GM19043 (cell line): ENCODE data around the gene TEX264.
"Not testable (repeated sequence)": the region's sequence is repeated elsewhere in the genome, so short reads cannot be mapped to it uniquely, and the experiment has no call there.

Source experiments
- ATAC-seq: cut with Tn5 transposase; IDR thresholded peaks from one replicate; pipeline ENCODE4 v1.9.1; 2021; ENCODE audit warnings: low read depth; ENCODE audit not compliant: unreplicated experiment

Gene TEX264, protein sequence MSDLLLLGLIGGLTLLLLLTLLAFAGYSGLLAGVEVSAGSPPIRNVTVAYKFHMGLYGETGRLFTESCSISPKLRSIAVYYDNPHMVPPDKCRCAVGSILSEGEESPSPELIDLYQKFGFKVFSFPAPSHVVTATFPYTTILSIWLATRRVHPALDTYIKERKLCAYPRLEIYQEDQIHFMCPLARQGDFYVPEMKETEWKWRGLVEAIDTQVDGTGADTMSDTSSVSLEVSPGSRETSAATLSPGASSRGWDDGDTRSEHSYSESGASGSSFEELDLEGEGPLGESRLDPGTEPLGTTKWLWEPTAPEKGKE

GRCh38 chr3:51670823-51671733 lies at the start of gene TEX264:
TEX264 (plus strand) TSS chr3:51671252; CDS start chr3:51674305, 3,053 bp downstream.
- ATAC-seq: peak; percentile 65

- no peak for ATAC-seq
Measured at GRCh38 chr3:51622413-51622812, 48.6 kb upstream of the TEX264 start.

- ATAC-seq: no peak
Measured at GRCh38 chr3:51622868-51623267, 48.2 kb upstream of the TEX264 start.

DNA sequence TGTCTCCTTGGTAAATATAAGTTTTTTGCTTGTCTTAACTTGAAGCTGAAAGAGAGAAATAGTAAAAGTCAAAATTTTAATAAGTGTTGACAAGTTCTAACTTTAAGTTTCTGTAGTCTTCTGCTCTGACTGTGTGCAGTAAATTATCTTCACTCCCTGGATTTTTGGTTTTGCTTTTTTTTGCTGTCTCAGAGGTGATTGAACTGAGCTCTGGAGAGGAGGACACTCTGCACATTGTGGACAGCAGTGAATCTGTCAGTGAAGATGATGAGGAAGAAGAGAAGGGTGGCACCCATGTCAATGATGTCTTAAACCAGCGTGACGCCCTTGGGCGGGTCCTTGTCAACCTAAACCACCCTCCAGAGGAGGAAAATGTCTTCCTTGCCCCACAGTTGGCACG lies 40.5 kb upstream of the TEX264 start:
- no peak for ATAC-seq

- no peak for ATAC-seq
Measured at GRCh38 chr3:51637144-51637940, 33.7 kb upstream of the TEX264 start.

- ATAC-seq: no peak
Measured at GRCh38 chr3:51637941-51638471, 33.0 kb upstream of the TEX264 start.

DNA sequence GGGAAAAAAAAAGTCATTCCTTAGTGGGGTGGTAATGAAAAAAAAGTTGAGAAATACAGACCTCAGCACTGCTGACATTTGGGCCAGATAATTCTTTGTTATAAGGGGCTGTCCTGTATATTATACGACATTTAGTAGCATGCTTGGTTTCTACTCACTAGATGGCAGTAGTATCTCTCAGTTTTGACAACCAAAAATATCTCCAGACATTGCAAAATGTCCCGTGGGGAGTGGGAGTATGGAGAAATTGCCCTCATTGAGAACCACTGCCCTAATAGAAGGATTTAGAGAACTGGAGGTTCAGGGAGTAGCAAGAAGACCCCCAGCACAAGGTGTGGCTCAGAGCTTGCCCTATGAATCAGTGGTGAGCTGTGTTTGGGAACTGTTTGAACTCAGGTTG lies 28.6 kb upstream of the TEX264 start:
- ATAC-seq: no peak

- no peak for ATAC-seq
Measured at GRCh38 chr3:51646091-51646490, 25.0 kb upstream of the TEX264 start.

DNA sequence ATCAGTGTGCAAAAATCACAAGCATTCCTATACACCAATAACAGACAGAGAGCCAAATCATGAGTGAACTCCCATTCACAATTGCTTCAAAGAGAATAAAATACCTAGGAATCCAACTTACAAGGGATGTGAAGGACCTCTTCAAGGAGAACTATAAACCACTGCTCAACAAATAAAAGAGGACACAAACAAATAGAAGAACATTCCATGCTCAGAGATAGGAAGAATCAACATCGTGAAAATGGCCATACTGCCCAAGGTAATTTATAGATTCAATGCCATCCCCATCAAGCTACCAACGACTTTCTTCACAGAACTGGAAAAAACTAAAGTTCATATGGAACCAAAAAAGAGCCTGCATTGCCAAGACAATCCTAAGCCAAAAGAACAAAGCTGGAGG lies 18.9 kb upstream of the TEX264 start:
- ATAC-seq: not testable (repeated sequence)

DNA sequence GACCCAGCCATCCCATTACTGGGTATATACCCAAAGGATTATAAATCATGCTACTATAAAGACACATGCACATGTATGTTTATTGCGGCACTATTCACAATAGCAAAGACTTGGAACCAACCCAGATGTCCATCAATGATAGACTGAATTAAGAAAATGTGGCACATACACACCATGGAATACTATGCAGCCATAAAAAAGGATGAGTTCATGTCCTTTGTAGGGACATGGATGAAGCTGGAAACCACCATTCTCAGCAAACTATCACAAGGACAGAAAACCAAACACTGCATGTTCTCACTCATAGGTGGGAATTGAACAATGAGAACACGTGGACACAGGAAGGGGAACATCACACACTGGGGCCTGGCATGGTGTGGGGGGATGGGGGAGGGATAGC lies 17.6 kb upstream of the TEX264 start:
- not testable (repeated sequence) for ATAC-seq

DNA sequence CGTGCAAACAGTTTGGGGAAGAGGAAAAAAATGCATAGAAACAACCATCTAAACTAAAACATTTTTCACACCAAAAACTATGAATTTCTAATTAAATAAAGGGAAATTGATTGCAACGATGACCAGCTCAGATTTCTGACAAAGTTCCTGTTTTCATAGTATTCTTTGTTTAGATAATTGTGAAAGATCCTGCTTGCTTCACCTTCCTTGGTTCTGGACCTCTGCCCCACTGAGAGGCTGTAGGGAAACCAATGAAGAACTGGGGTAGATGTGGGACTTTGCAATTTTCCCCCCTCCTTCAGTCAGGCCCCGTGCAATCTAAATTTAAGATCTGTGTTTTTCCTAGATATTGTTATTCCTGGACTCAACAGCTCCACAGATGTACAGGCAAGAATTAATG lies 13.8 kb upstream of the TEX264 start:
- ATAC-seq: no peak

- no peak for ATAC-seq
Measured at GRCh38 chr3:51659942-51660341, 11.1 kb upstream of the TEX264 start.

- no peak for ATAC-seq
Measured at GRCh38 chr3:51662456-51662855, 8.6 kb upstream of the TEX264 start.

GRCh38 chr3:51668756-51669155 lies 2.3 kb upstream of the TEX264 start:
- ATAC-seq: no peak

DNA sequence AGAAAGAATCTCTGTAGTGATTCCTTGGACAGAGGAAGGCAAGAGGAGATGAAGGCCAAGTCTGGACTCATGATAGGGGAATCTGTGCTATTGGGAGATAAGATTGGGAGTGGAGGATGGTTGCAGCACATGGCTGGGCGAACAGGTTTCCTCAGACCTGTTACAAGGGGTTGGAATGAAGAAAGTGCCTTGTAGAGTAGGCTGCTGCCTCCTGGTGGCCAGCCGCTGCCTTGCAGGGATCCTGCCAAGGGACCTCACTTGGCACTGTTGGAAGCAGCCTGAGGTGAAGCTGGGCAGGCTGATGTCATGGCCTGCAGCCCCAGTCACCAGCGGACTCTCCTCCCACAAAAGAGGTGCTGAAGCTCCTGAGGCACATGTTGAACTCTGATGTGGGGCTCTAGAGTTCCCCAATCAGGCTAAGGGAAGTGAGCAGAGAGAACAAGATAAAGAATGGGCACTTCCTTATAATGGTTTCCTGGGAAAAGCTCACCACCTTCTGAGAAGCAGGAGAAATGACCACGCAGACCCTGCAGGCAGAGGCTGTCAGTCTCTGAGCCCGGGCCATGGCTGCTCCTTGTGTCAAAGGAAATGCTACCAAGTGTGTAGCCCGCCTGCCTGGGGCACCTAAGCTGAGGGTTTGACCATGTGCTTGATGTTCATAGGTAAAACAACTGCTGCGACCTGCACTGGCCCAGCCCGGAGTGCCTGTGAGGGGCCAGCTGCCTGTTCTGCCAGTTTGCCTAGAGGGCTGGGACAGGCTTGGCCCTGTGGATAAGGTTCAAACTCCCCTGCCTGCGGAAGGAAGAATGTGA lies 1.6 kb upstream of the TEX264 start:
- ATAC-seq: no peak

GRCh38 chr3:51670053-51670822 lies 814 bp upstream of the TEX264 start:
- no peak for ATAC-seq

DNA sequence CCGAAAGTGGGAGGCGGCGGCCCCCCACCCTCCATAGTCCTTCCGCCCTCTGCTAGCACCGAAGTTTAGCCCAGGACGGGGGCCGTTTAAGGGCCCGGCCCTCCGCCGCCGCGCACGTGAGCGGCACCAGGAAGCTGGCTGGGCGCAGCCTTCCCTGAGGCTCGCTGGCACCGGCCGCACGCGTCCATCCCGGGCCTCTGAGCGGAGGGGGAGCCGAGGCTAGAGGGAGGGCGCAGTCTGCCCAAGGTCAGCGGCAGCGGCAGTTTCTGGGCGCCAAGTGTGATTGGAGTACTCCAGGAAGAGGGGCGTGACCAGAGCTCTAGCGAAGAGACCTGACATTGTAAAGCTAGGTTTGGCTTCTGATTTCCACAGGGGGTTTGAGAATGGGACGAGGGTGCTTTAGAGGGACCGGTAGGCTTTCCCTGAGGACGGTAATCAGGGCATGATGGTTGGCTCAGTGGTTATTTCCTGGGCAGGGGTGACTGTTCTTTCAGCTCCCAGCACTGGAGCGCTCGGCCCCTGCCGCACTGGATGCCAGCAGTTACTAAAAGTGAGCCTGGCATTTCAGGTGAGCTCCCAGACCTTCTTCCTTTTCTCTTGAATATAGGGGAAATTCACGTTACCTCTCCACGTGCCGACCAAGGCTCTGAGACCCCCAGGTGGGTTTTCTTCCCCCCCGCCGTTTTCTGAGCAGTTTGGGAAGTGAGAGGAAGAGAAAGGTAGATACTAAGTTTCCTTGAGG lies 853 bp downstream of the TEX264 start:
- ATAC-seq: peak; percentile 36

DNA sequence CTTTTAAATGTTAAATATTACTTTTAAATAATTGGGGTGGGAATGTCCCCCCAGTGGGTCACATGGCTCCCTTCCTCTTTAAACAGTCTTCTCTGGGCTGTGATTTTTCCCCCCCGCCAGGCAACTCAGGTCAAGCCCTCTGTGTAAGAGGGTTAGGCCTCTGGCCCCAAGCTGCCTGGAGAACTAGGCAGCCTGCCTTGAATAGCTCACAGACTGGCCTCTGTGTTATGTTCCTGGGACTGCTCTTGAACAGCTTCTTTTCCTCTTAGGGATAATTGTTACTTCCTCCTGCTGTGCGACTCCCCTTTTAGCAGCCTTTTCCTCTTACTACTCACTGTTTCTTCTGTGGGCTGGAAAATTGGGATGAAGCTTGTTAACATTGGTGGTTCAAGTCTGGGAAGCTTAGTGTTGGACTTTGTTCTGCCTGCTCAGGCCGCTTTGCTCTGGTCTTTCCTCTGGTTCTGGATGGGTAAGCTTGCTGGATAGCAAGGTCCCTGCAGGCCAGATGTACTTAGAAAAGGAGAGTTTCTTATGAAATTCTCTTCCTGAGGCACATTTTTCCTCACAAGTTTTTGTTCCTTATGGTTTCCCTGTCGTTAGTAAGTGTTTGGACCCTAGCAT lies 2.2 kb downstream of the TEX264 start:
- no peak for ATAC-seq
